ENCODE results near the gene TTC34.

DNA sequence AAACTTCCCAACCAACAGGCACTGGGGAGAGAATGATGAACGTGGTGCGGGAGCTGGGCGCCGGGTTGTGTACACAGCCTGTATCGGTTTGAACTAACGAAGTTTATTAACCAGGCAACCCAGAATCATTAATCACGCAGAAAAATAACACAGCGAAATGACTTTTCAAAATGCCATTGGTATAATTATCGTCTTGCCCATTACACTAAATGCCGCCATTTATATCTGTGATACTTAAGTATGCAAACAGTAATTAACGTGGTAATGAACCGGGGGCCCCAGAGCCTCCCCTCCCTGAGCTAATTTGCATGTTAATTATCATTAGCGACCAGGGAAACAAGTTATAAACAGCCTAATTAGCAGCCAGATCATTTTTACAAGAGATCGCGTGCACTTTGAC, 5.1 kb upstream of the TTC34 start:
- TF ChIP-seq, protein P1, sequence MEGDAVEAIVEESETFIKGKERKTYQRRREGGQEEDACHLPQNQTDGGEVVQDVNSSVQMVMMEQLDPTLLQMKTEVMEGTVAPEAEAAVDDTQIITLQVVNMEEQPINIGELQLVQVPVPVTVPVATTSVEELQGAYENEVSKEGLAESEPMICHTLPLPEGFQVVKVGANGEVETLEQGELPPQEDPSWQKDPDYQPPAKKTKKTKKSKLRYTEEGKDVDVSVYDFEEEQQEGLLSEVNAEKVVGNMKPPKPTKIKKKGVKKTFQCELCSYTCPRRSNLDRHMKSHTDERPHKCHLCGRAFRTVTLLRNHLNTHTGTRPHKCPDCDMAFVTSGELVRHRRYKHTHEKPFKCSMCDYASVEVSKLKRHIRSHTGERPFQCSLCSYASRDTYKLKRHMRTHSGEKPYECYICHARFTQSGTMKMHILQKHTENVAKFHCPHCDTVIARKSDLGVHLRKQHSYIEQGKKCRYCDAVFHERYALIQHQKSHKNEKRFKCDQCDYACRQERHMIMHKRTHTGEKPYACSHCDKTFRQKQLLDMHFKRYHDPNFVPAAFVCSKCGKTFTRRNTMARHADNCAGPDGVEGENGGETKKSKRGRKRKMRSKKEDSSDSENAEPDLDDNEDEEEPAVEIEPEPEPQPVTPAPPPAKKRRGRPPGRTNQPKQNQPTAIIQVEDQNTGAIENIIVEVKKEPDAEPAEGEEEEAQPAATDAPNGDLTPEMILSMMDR (IDR thresholded peaks at IDR 0.05), result no peak
- TF ChIP-seq EP300 (IDR thresholded peaks at IDR 0.05) (no peak), POLR2A (IDR thresholded peaks at IDR 0.05) (no peak)

Measured in ovary (tissue), 3 donors.